Ovary (tissue), 9 donors: ENCODE results near the gene DOCK10. TPM values are rescaled to one million over a fixed set of nuclear protein-coding genes. Genes with fewer than 3 reads are reported as not detected.

Experiments
- DNase-seq, 5 donors: peaks; one replicate each; pipeline ENCODE4 v3.0.0-alpha.2; 2019 to 2020
- H3K27ac ChIP-seq, 2 donors: fragments of 200-600 bp; one replicate each; pipeline versions ENCODE4 v1.5.1 to v1.8.0; 2019 to 2022
- H3K27me3 ChIP-seq: fragments of 200-600 bp; one replicate; pipeline ENCODE4 v1.8.0; 2022
- H3K36me3 ChIP-seq: fragments of 200-600 bp; sonication (generic); one replicate; pipeline ENCODE4 v1.5.1; 2019
- H3K4me1 ChIP-seq: one replicate; pipeline ENCODE4 v1.8.1; 2013; ENCODE audit warnings: mild to moderate bottlenecking, moderate library complexity; ENCODE audit not compliant: insufficient read depth
- H3K4me3 ChIP-seq: fragments of 200-600 bp; sonication (generic); one replicate; pipeline ENCODE4 v1.5.1; 2017
- H3K9me3 ChIP-seq, 2 donors: fragments of 200-600 bp in 1 of 2; sonication (generic) in 1 of 2; one replicate each; pipeline versions ENCODE4 v1.5.1 to v1.8.1; 2013 to 2019; ENCODE audit warnings: mild to moderate bottlenecking in 1 of 2, moderate library complexity in 1 of 2
- EP300 ChIP-seq: sonication (generic); formaldehyde crosslinking; IDR thresholded peaks from one replicate; pipeline ENCODE4 v1.6.1; 2017; ENCODE audit warnings: antibody characterized with exemption
- POLR2A ChIP-seq: fragments of 450-650 bp; IDR thresholded peaks from one replicate; pipeline ENCODE4 v1.6.1; 2017; ENCODE audit warnings: antibody characterized with exemption, mild to moderate bottlenecking, moderate library complexity
- WGBS, 3 donors: extraction: QIAGEN DNeasy Blood & Tissue Kit in 1 of 3; methylation state at CpG; one replicate each; pipeline versions ENCODE4 v1.1.5 to v1.1.7; 2013 to 2017; 5-methylcytosine and 5-hydroxymethylcytosine counted together
- intact Hi-C, 4 donors: fragments of 100-400 bp; cut with DNase I; formaldehyde crosslinking; loops; one replicate each; pipeline versions ENCODE4 v1.11.0 to v1.15.1; 2022 to 2023
- polyA plus RNA-seq, 2 donors: library from polyadenylated mRNA; stranded (reverse); fragments of 200-250 nt in 1 of 2; fragments of 350-450 nt in 1 of 2; fragmentation: Illumina TruSeq in 1 of 2; extraction: RNeasy Lipid Tissue Mini Kit (QIAGEN cat#74804) in 1 of 2; gene quantifications; one replicate each; pipeline ENCODE4 v1.2.3, GENCODE V29; 2013 to 2014
- total RNA-seq, 7 donors: library from RNA; depleted of rRNA in 2 of 7; stranded (reverse); fragments of >200 nt in 2 of 7; fragmentation: NEBNext Ultra II Directional in 3 of 7; extraction: Animal tissue kit (Norgen Biotek cat#: 25700) in 3 of 7; gene quantifications; one replicate each; pipeline versions ENCODE4 v1.1.0 to v1.2.4, GENCODE V29; 2016 to 2023
- TF ChIP-seq, protein P1 (sequence below), 3 donors: fragments of 450-650 bp in 2 of 3; fragments of 200-600 bp in 1 of 3; IDR thresholded peaks; one replicate each; pipeline versions ENCODE4 v1.5.1 to v1.8.0; 2016 to 2022; ENCODE audit warnings: antibody characterized with exemption in 3 of 3, mild to moderate bottlenecking in 1 of 3
- donor health status: DM: no; HTN: no; CAD: no; lungs with moderate emphysema.
- donor health status: DM: no; HTN: no; CAD: no.
- donor health status: Bipolar disorder and iron deficiency.
- donor health status: DM: yes; HTN: yes; CAD: no.
- donor health status: DM: no; HTN: no; CAD: no.
- donor health status: DM: yes; HTN: yes; CAD: no.

Gene DOCK10
- total and polyA plus RNA-seq, 9 donors, result 15.3 to 42.5 (median 31.2) TPM

DNA sequence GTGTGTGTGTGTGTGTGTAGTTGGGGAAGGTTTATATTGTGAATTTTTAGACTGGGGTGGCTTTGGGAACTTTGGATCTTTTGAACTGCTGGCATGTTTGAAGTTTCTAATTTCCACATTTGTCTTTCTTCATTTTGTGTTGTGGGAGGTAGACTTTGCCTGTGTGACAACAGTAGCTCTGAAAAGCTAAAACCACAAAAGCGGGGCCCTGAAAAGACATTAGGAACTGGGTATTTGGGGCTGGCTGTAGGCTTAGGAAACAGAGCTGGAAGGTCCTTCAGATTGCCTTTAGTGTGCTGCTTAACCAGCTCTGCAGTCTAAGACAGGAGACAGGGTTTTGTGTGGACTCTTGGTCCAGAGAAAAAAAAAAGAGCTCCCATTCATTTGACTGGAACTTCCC, 27.2 kb upstream of the DOCK10 start:
- WGBS, 3 donors, result 89 to 93% (median 93%) methylated on average over 1 of the region's 1 CpG
- intact Hi-C loops, result no loop called here
- no peaks in the 10 kb centered on the region for H3K27me3 ChIP-seq
- H3K9me3 ChIP-seq, result peaks cover 0 to 2% of the 10 kb centered on the region in 2 donors
- TF ChIP-seq, protein P1, sequence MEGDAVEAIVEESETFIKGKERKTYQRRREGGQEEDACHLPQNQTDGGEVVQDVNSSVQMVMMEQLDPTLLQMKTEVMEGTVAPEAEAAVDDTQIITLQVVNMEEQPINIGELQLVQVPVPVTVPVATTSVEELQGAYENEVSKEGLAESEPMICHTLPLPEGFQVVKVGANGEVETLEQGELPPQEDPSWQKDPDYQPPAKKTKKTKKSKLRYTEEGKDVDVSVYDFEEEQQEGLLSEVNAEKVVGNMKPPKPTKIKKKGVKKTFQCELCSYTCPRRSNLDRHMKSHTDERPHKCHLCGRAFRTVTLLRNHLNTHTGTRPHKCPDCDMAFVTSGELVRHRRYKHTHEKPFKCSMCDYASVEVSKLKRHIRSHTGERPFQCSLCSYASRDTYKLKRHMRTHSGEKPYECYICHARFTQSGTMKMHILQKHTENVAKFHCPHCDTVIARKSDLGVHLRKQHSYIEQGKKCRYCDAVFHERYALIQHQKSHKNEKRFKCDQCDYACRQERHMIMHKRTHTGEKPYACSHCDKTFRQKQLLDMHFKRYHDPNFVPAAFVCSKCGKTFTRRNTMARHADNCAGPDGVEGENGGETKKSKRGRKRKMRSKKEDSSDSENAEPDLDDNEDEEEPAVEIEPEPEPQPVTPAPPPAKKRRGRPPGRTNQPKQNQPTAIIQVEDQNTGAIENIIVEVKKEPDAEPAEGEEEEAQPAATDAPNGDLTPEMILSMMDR (IDR thresholded peaks at IDR 0.05), result no peak
- no peaks in the 10 kb centered on the region for H3K36me3 ChIP-seq
- H3K4me1 ChIP-seq, result no peaks in the 10 kb centered on the region
- no peak overlapping the region for H3K27ac ChIP-seq
- DNase-seq, result no peak
- no peak overlapping the region for H3K4me3 ChIP-seq

DNA sequence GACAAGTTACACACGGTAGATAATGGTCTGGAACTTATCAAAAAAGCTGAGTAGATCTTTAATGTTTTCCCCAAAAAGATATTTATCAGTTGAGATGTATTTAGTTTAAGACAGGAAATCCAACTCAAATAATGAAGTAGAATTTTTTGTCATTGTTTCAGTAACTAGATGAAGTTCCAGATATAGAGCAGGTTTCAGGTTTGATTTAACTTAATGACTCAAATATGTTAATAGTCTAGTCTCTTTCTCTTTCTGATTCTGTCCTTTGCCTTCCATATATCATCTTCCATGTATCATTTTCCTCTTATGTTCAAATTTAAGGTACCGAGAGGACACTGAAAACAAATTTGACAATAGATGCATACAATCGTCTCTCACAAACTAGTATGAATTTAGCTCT, 23.6 kb upstream of the DOCK10 start:
- H3K36me3 ChIP-seq, result no peaks in the 10 kb centered on the region
- H3K27ac ChIP-seq, result no peak overlapping the region
- 82 to 87% (median 84%) methylated on average over 3 of the region's 3 CpGs for WGBS, 3 donors
- TF ChIP-seq, protein P1 (IDR thresholded peaks at IDR 0.05), result no peak
- TF ChIP-seq EP300, result no peak
- no peak for TF ChIP-seq POLR2A
- H3K4me3 ChIP-seq, result no peak overlapping the region
- H3K9me3 ChIP-seq, result peaks cover 0 to 2% of the 10 kb centered on the region in 2 donors
- no peaks in the 10 kb centered on the region for H3K4me1 ChIP-seq
- intact Hi-C loops, result no loop called here
- no peaks in the 10 kb centered on the region for H3K27me3 ChIP-seq
- DNase-seq, result no peak

DNA sequence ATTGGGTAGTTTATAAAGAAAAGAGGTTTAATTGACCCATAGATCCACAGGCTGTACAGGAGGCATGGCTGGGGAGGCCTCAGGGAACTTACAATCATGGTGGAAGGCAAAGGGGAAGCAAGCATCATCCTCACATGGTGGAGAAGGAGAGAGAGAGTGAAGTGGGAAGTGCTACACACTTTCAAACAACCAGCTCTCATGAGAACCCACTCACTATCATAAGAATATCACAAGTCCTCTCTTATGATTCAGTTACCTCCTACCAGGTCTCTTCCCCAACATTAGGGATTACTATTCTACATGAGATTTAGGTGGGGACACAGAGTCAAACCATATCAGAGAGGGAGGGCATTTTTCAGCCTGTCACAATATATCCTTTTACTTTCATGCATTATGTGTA, 22.7 kb upstream of the DOCK10 start:
- no peak for TF ChIP-seq EP300
- TF ChIP-seq, protein P1 (IDR thresholded peaks at IDR 0.05), result no peak
- no peak for TF ChIP-seq POLR2A
- Histone ChIP-seq H3K27me3 (no peaks in the 10 kb centered on the region), H3K4me3 (no peak overlapping the region), H3K36me3 (no peaks in the 10 kb centered on the region), H3K27ac (no peak overlapping the region), H3K4me1 (no peaks in the 10 kb centered on the region), H3K9me3 (peaks cover 0 to 2% of the 10 kb centered on the region in 2 donors)
- no peak for DNase-seq
- intact Hi-C loops, result no loop called here

DNA sequence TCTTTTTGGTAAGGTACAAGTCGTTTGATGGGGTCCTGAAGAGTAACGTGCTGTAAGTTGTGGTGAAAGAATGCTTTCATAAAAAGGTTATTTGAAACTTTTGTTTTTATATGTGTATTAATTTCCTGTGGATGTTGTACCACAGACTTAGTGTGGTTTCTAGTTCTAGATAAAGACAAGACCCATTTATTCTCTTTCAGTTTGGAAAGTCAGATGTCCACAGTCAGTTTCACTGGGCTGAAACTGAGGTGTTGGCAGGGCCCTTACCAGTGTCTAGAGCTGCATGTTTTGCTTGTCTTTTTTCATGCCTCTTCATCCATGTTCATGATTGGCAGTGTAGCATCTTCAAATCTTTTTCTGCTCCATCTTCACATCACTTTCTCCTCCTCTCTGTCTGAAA, 22.1 kb upstream of the DOCK10 start:
- intact Hi-C loops, result no loop called here
- no peak overlapping the region for H3K27ac ChIP-seq
- H3K27me3 ChIP-seq, result no peaks in the 10 kb centered on the region
- no peak overlapping the region for H3K4me3 ChIP-seq
- 53 to 62% (median 58%) methylated on average over 2 of the region's 2 CpGs for WGBS, 3 donors
- H3K36me3 ChIP-seq, result no peaks in the 10 kb centered on the region
- peaks cover 0 to 2% of the 10 kb centered on the region in 2 donors for H3K9me3 ChIP-seq
- H3K4me1 ChIP-seq, result no peaks in the 10 kb centered on the region
- TF ChIP-seq EP300 (no peak), POLR2A (no peak)
- TF ChIP-seq, protein P1 (IDR thresholded peaks at IDR 0.05), result no peak
- no peak for DNase-seq
